HL-60/S4 (cell line): ENCODE measurements around the gene LCE5A.
"Not testable (repeated sequence)": the region's sequence is repeated elsewhere in the genome, so short reads cannot be mapped to it uniquely, and the experiment has no call there.

Source experiments
- in situ Hi-C: fragments of 300-500 bp; cut with MboI; formaldehyde crosslinking; loops from 2 replicates; pipeline ENCODE4 v1.14.3; 2022; ENCODE audit warnings: low sequenced_read_pairs

The LCE5A gene

GRCh38 chr1:152510503-152510902 is at the start of gene LCE5A:
LCE5A (plus strand) TSS chr1:152510803; CDS start chr1:152511535, 732 bp downstream.
- in situ Hi-C loops: no loop called here

GRCh38 chr1:152461544-152461943 is 49.1 kb upstream of the LCE5A start:
- in situ Hi-C loops: no loop called here

- in situ Hi-C loops: no loop called here
These were observed 48.0 kb upstream of the LCE5A start for GRCh38 chr1:152462636-152463035.

GRCh38 chr1:152466217-152466616 is 44.4 kb upstream of the LCE5A start:
- in situ Hi-C loops: no loop called here

GRCh38 chr1:152473887-152474537 is 36.6 kb upstream of the LCE5A start:
- in situ Hi-C loops: no loop called here

GRCh38 chr1:152479792-152480595 is 30.6 kb upstream of the LCE5A start:
- in situ Hi-C loops: no loop called here

- in situ Hi-C loops: no loop called here
These were observed 28.5 kb upstream of the LCE5A start for GRCh38 chr1:152481869-152482664.

- in situ Hi-C loops: no loop called here
These were observed 24.1 kb upstream of the LCE5A start for GRCh38 chr1:152486400-152487006.

GRCh38 chr1:152487871-152488270 is 22.7 kb upstream of the LCE5A start:
- in situ Hi-C loops: no loop called here

GRCh38 chr1:152491537-152491936 is 19.1 kb upstream of the LCE5A start:
- in situ Hi-C loops: not testable (repeated sequence)

GRCh38 chr1:152495066-152495675 is 15.4 kb upstream of the LCE5A start:
- in situ Hi-C loops: no loop called here

GRCh38 chr1:152497273-152497672 is 13.3 kb upstream of the LCE5A start:
- in situ Hi-C loops: no loop called here

GRCh38 chr1:152501704-152502103 is 8.9 kb upstream of the LCE5A start:
- in situ Hi-C loops: no loop called here

GRCh38 chr1:152502496-152503180 is 8.0 kb upstream of the LCE5A start:
- in situ Hi-C loops: no loop called here

GRCh38 chr1:152505083-152505482 is 5.5 kb upstream of the LCE5A start:
- in situ Hi-C loops: no loop called here

- in situ Hi-C loops: no loop called here
These were observed 3.6 kb upstream of the LCE5A start for GRCh38 chr1:152506899-152507498.

- in situ Hi-C loops: no loop called here
These were observed 993 bp downstream of the LCE5A start for GRCh38 chr1:152511596-152511995.

GRCh38 chr1:152513081-152513480 is 2.5 kb downstream of the LCE5A start:
- in situ Hi-C loops: no loop called here

GRCh38 chr1:152514715-152515433 is 4.3 kb downstream of the LCE5A start:
- in situ Hi-C loops: no loop called here
